Thymus (tissue), 14 donors: ENCODE results near the gene LIN7A. TPM values are rescaled to one million over a fixed set of nuclear protein-coding genes. Genes with fewer than 3 reads are reported as not detected.

Experiments used
- DNase-seq, 9 donors: peaks; one replicate each; pipeline ENCODE4 v3.0.0-alpha.2; 2013; ENCODE audit warnings: low spot score in 9 of 9, low read depth in 6 of 9, missing footprints in 1 of 9
- H3K27ac ChIP-seq, 2 donors: one replicate each; pipeline ENCODE4 v1.5.1; 2013; ENCODE audit warnings: control low read depth in 1 of 2, low read depth in 1 of 2, low read length in 1 of 2, mild to moderate bottlenecking in 1 of 2, moderate library complexity in 1 of 2
- H3K27me3 ChIP-seq, 2 donors: one replicate each; pipeline ENCODE4 v1.5.1; 2013; ENCODE audit warnings: low read length in 1 of 2; ENCODE audit not compliant: control insufficient read depth in 2 of 2, insufficient read depth in 1 of 2
- H3K36me3 ChIP-seq, 2 donors: one replicate each; pipeline ENCODE4 v1.5.1; 2013; ENCODE audit warnings: low read length in 1 of 2, mild to moderate bottlenecking in 1 of 2, moderate library complexity in 1 of 2; ENCODE audit not compliant: control insufficient read depth in 2 of 2, insufficient read depth in 2 of 2
- H3K4me1 ChIP-seq, 2 donors: one replicate each; pipeline ENCODE4 v1.5.1; 2013; ENCODE audit warnings: low read length in 2 of 2; ENCODE audit not compliant: control insufficient read depth in 2 of 2, insufficient read depth in 2 of 2
- H3K4me3 ChIP-seq, 2 donors: one replicate each; pipeline ENCODE4 v1.5.1; 2013; ENCODE audit warnings: low read length in 2 of 2, control low read depth in 1 of 2, mild to moderate bottlenecking in 1 of 2
- H3K9me3 ChIP-seq, 2 donors: one replicate each; pipeline ENCODE4 v1.5.1; 2013; ENCODE audit warnings: low read length in 1 of 2, mild to moderate bottlenecking in 1 of 2; ENCODE audit not compliant: control insufficient read depth in 2 of 2, insufficient read depth in 1 of 2
- WGBS: extraction: QIAGEN DNeasy Blood & Tissue Kit; methylation state at CpG from one replicate; pipeline ENCODE4 v1.1.7; 2013; 5-methylcytosine and 5-hydroxymethylcytosine counted together
- long read RNA-seq, 10 donors: transcript quantifications; one replicate each; lab custom pipeline, GENCODE V29; 2026
- polyA plus RNA-seq: library from polyadenylated mRNA; stranded (reverse); fragments of 200-250 nt; gene quantifications from one replicate; pipeline ENCODE4 v1.2.3, GENCODE V29; 2013
- total RNA-seq: library from RNA; stranded (reverse); fragments of 120-200 nt; gene quantifications from one replicate; pipeline ENCODE4 v1.2.4, GENCODE V29; 2013
- donor health status: healthy.

Gene LIN7A
- total RNA-seq (0.76 TPM), polyA plus RNA-seq (0.57 TPM)
- long read RNA-seq, donor 1 = 0 reads
- long read RNA-seq, donor 2 = 0 reads
- long read RNA-seq, donor 3, full-length matches to known transcripts = 1 of 1 reads
- long read RNA-seq, donor 3, partial matches to known transcripts = 0 of 1 reads
- long read RNA-seq, donor 3, other reads (novel, unspliced or antisense) = 0 of 1 reads
- long read RNA-seq, donor 4 = 0 reads
- long read RNA-seq, donor 5, full-length matches to known transcripts = 3 of 3 reads
- long read RNA-seq, donor 5, partial matches to known transcripts = 0 of 3 reads
- long read RNA-seq, donor 5, other reads (novel, unspliced or antisense) = 0 of 3 reads
- long read RNA-seq, donor 6 = 0 reads
- long read RNA-seq, donor 7, full-length matches to known transcripts = 1 of 1 reads
- long read RNA-seq, donor 7, partial matches to known transcripts = 0 of 1 reads
- long read RNA-seq, donor 7, other reads (novel, unspliced or antisense) = 0 of 1 reads
- long read RNA-seq, donor 8, full-length matches to known transcripts = 1 of 1 reads
- long read RNA-seq, donor 8, partial matches to known transcripts = 0 of 1 reads
- long read RNA-seq, donor 8, other reads (novel, unspliced or antisense) = 0 of 1 reads
- long read RNA-seq, donor 9 = 0 reads
- long read RNA-seq, donor 10 = 0 reads

- Histone ChIP-seq H3K4me3 (peak within 1 kb of the TSS; percentile 26 to 28), H3K4me1 (no peaks in the 10 kb centered on the region), H3K36me3 (no peaks in the 10 kb centered on the region), H3K27ac (no peak within 1 kb of the TSS), H3K27me3 (peaks cover 29 to 42% of the 10 kb centered on the region in 2 donors), H3K9me3 (peaks cover 0 to 2% of the 10 kb centered on the region in 2 donors)
- DNase-seq = no peak
- 4% methylated on average over 47 of the region's 47 CpGs for WGBS
Observed at GRCh38 chr12:80937391-80938238, at the start of gene LIN7A. TSS of gene LIN7A (minus strand) at chr12:80937934. CDS start at chr12:80937722, 212 bp downstream.

GRCh38 chr12:80986224-80986623 is 48.5 kb upstream of the LIN7A start:
- Histone ChIP-seq H3K4me3 (no peak overlapping the region), H3K9me3 (no peaks in the 10 kb centered on the region), H3K4me1 (no peaks in the 10 kb centered on the region), H3K27ac (no peak overlapping the region), H3K36me3 (no peaks in the 10 kb centered on the region), H3K27me3 (no peaks in the 10 kb centered on the region)
- WGBS = 81% methylated on average over 1 of the region's 1 CpG
- DNase-seq = no peak

GRCh38 chr12:80979816-80980215 is 42.1 kb upstream of the LIN7A start:
- Histone ChIP-seq H3K27ac (no peak overlapping the region), H3K36me3 (no peaks in the 10 kb centered on the region), H3K4me3 (no peak overlapping the region), H3K27me3 (no peaks in the 10 kb centered on the region), H3K4me1 (no peaks in the 10 kb centered on the region), H3K9me3 (no peaks in the 10 kb centered on the region)
- WGBS = 82% methylated on average over 6 of the region's 6 CpGs
- DNase-seq = no peak

- H3K36me3 ChIP-seq = no peaks in the 10 kb centered on the region
- DNase-seq = no peak
- no peak overlapping the region for H3K4me3 ChIP-seq
- H3K4me1 ChIP-seq = no peaks in the 10 kb centered on the region
- WGBS = 69% methylated on average over 3 of the region's 3 CpGs
- H3K27ac ChIP-seq = no peak overlapping the region
- no peaks in the 10 kb centered on the region for H3K9me3 ChIP-seq
- no peaks in the 10 kb centered on the region for H3K27me3 ChIP-seq
Observed at GRCh38 chr12:80979251-80979650, 41.5 kb upstream of the LIN7A start.

- Histone ChIP-seq H3K9me3 (no peaks in the 10 kb centered on the region), H3K4me1 (no peaks in the 10 kb centered on the region), H3K27ac (no peak overlapping the region), H3K27me3 (no peaks in the 10 kb centered on the region), H3K4me3 (no peak overlapping the region), H3K36me3 (no peaks in the 10 kb centered on the region)
- no peak for DNase-seq
- WGBS = 80% methylated on average over 6 of the region's 6 CpGs
Observed at GRCh38 chr12:80977346-80977745, 39.6 kb upstream of the LIN7A start.

- Histone ChIP-seq H3K4me3 (no peak overlapping the region), H3K27ac (no peak overlapping the region), H3K27me3 (no peaks in the 10 kb centered on the region), H3K36me3 (no peaks in the 10 kb centered on the region), H3K9me3 (no peaks in the 10 kb centered on the region), H3K4me1 (no peaks in the 10 kb centered on the region)
- no peak for DNase-seq
Observed at GRCh38 chr12:80968326-80968725, 30.6 kb upstream of the LIN7A start.

- Histone ChIP-seq H3K4me3 (no peak overlapping the region), H3K4me1 (no peaks in the 10 kb centered on the region), H3K27ac (no peak overlapping the region), H3K27me3 (no peaks in the 10 kb centered on the region), H3K9me3 (no peaks in the 10 kb centered on the region), H3K36me3 (no peaks in the 10 kb centered on the region)
- DNase-seq = no peak
- WGBS = 87% methylated on average over 3 of the region's 3 CpGs
Observed at GRCh38 chr12:80967565-80967964, 29.8 kb upstream of the LIN7A start.

GRCh38 chr12:80966001-80966400 is 28.3 kb upstream of the LIN7A start:
- Histone ChIP-seq H3K27ac (no peak overlapping the region), H3K9me3 (no peaks in the 10 kb centered on the region)

GRCh38 chr12:80958162-80958561 is 20.4 kb upstream of the LIN7A start:
- no peak overlapping the region for H3K27ac ChIP-seq
- no peak for DNase-seq
- no peak overlapping the region for H3K4me3 ChIP-seq
- H3K27me3 ChIP-seq = no peaks in the 10 kb centered on the region
- WGBS = 95% methylated on average over 5 of the region's 5 CpGs
- no peaks in the 10 kb centered on the region for H3K9me3 ChIP-seq
- H3K4me1 ChIP-seq = no peaks in the 10 kb centered on the region
- H3K36me3 ChIP-seq = no peaks in the 10 kb centered on the region

More at GRCh38 chr12:80966001-80966400, 28.3 kb upstream of the LIN7A start:
- H3K4me3 ChIP-seq = no peak overlapping the region
- WGBS = 68% methylated on average over 1 of the region's 1 CpG
- no peaks in the 10 kb centered on the region for H3K4me1 ChIP-seq
- H3K27me3 ChIP-seq = no peaks in the 10 kb centered on the region
- H3K36me3 ChIP-seq = no peaks in the 10 kb centered on the region
- DNase-seq = no peak
